Hematopoietic multipotent progenitor cell (in vitro differentiated cells): ENCODE results near the gene RRP15. TPM values are rescaled to one million over a fixed set of nuclear protein-coding genes. Genes with fewer than 3 reads are reported as not detected.
"Not testable (repeated sequence)": the region's sequence is repeated elsewhere in the genome, so short reads cannot be mapped to it uniquely, and the experiment has no call there.

Experiments
- DNase-seq, 3 donors: peaks; one replicate each; pipeline ENCODE4 v3.0.0-alpha.2; 2011 to 2015; ENCODE audit warnings: low read depth in 2 of 3, low spot score in 2 of 3
- total RNA-seq: library from RNA; depleted of rRNA; stranded (reverse); fragments of >200 nt; gene quantifications from one replicate; pipeline ENCODE4 v1.2.3, GENCODE V29; 2012

The RRP15 gene
- total RNA-seq, 1 donor: 2.4 TPM

DNA sequence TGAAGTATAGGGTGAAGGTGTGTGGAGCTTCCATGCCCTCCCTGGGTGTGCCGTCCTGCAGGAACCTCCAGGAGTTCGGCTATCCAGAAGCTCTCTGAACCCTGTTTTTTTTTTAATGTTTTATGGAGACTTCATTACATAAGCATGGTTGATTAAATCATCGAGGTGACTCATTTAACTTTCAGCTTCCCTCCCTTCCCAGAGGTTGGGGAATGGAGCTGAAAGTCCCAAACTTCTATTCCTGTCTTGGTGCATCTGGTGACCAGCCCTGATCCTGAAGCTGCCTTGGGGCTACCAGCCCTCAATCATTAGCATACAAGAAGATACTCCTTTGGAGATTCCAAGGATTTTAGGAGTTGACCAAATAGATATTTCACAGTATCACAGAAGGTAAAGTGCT lies 9.5 kb downstream of the RRP15 start:
- DNase-seq: no peak

DNA sequence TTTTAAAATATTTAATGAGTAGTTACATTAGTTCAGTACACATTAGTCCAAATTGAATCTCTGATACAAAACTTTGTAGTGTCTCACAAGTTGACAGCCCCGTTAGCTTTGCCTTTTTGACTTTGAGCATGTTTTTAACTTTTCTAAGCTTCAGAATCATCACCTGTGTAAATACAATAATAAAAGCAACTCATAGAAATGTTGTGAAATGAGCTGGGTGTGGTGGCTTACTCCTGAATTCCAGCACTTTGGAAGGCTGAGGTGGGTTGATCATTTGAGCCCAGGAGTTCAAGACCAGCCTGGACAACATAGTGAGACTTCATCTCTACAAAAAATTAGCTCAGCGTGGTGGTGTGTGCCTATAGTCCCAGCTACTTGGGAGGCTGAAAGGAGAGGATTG lies 11.1 kb downstream of the RRP15 start:
- DNase-seq: no peak

DNA sequence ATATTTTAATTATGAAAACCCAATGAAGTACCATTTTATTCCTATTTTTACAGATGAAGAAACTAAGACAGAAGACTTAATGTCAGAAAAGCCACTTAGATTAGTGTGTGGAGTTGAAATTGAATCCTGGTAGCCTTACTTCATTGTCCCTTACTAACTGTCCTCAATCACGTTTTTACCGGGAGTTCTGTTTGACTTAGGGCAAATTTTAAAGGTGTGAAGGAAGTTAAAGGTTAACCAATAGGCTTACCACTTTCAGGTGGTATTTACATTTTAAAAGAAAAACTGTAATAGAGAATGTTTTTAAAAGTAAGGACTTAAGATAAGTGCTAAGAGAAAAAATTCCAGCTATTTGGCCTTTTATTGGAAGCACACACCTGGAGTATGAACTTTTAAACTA lies 12.4 kb downstream of the RRP15 start:
- DNase-seq: no peak

DNA sequence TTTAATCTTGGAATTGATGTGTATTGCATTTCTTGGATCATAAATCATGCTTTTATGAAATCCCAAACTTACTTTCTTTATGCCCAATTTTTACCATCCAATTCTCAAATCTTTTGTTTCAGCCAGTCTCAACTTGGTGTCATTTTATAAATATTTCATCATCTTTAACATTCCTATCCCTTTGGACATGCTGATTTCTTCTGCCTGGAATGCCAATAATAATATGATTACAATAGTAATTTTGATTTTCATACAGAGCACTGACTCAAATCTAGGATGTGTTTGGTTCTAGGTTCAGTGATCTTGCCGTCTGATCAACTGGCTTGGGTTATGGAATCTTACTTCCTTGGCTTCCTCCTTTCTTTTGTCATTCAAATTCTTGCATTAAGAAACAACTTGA lies 12.8 kb downstream of the RRP15 start:
- no peak for DNase-seq

DNA sequence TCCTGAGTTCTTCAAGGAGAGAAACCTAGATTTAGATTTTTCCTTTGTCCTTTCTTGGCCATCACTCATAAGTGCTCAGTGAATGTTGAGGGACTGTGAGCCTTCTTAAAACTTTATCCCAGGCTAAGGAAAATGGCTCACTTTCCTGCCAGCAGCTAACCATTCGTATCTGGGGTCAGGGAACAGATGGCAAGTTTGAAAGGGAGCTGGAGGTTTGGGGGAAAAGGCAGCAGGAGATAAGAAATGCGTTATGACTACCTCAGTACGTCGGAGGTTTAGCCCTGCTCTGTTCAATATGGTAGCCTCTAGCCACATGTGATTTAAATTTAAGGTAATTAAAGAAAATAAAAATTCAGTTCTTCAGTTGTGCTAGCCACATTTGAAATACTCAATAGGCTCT lies 13.3 kb downstream of the RRP15 start:
- DNase-seq: no peak

DNA sequence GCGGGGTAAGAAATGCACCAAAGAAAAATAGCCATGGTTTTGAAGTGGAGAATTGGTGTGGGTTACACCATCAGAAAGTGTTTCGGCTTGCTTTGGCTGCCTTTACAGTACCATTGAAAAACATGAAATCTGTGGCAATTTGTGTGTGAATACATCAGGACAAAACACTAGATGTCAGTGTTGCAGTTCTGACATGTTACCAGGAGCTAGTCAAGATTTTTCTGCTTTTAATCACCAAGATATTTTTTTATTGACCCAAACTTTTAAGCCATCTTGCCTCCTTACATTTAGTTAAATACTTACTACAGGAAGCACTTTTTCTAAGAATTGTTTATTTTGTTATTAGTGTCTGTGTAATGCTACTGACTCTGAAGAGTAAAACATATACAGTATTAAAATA lies 14.3 kb downstream of the RRP15 start:
- DNase-seq: peak in 2 of 3 donors; percentile 22 to 68

DNA sequence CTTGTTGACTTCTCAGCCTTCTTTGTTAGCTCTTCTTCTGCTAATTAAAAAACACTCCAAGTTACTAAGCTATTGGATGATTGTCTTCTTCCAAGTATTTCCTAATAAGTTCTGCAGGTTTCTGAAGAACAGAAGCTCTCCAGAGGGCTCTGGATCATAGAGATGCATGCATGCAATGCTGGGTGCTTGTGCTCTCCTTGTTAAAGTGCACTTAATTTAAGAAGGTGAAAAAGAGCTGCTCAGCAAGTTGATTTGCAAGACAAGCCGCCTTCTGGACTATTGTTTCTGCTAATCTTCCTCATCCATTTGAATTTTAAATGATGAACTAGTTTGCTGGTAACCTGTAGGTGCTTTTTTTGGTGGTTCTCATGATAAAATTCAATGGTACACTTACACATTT lies 16.1 kb downstream of the RRP15 start:
- DNase-seq: no peak

DNA sequence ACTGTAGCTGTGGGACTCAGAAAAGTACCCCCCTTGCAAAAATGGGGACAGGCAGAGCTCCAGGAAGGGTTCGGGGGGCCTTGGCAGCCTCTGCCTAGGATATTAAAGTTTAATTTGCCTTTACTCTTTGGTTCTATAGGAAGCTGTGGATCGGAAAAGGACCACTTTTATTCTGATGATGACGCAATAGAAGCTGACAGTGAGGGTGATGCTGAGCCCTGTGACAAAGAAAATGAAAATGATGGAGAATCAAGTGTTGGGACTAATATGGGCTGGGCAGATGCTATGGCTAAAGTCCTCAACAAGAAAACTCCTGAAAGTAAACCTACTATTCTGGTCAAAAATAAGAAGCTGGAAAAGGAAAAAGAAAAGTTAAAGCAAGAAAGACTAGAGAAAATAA lies 17.1 kb downstream of the RRP15 start:
- DNase-seq: no peak

DNA sequence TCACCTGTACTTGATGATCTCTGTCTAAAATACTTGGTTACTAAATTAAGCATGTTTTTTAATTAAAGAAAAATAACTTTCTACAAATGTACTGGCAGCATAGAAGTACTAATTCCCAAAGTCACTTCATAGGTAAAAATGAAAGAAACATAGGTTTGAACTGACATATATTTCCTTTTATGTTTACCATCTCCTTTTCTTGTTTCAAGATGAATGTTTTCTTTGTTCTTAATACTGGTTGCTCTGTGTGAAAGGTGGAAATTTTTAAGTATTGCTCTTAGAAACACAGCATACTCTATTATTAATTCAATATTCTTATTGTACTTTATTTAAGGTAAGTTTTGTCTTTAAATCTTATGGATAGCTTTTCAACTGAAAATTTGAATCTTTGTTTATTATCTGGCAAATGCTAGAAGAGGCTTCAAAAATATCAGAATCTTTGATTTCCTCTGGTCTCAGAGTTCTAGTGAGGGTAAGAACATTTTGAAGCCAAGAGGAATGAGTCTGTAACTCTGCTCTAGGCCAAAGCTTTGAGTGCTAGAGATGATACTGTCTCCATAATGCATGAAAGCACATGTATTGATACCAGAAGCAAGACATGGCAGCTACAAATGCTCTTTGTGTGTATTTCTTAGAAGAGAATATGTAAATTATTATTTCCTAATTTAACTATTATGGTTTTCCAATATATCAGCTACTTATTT lies 18.2 kb downstream of the RRP15 start:
- DNase-seq: no peak

DNA sequence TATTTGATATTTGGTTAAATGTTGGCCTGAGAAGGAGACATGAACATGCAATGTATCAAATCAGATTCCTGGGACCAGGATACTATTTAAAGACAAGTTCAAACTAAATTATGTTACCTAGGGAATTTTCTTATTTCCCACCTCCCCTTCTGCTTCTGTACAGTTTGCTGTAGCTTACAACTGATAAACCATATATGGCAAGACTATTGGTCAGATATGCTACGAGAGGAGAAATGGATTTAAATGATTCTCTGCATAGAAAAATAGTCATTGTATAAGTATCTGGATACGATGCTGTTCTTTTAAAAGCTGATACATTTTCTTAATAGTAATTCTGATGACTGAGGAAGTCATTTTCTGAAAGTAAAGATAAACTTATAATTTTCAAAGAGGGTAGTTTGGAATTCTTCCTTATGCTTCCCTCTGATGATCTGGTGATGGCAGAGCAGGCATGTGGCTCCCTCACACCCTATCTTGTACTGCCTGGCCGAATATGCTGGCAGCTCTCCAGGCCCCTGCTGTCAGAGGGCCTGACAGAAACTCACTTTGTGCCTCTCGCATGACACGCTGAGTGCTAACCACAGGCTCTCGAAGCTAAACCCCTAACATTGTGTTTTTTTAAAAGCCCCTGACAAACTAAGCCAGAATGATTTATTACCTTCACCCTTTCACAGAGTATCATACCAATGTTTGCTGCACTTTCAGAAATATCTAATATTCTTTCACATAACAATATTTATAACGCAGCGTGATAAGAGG lies 19.4 kb downstream of the RRP15 start:
- DNase-seq: peak in 2 of 3 donors; percentile 80 to 92

DNA sequence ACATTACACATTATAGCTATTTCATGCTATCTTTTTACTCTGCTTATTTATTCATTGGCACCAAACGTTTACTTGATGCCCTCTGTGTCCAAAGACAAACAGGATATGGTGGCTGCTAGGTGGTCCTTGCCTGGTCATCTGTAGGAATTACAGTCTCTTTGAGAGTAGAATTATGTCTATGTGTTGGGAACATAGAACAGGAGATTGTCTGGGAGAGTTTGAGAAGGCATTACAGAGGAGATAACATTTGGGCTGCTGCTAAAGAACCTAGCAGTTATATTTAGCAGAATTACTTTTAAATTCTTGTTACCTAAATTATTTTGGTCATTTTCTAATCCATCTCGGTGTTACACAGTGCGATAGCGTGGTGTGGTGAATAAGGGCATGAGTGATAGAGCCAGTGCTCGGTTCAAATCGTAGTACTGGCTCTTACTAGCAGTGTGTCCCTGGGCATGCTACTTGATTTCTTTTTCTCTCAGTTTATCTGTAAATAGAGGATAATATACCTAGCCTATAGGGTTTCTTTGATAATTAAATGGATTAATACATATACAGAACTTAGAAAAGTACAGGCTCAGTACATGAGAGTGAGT lies 20.5 kb downstream of the RRP15 start:
- no peak for DNase-seq

DNA sequence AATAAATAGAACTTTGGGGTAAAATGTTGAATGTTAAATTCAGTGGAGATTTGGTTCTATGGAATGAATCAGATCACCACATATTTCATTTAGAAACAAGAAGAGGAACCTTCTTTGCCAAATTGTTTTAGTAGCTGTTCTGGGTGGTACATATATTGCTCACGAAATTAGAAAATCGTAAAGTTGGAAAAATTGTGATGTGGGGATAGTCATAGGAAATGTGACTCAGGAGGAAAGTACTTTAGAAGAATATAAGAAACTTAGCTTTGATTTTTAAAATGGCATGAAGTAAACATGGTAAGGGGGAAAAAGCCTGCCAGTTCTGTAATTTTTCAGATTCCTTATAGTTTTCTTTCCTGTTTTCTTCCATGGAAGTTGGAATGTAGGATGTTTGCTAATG lies 27.4 kb downstream of the RRP15 start:
- no peak for DNase-seq

DNA sequence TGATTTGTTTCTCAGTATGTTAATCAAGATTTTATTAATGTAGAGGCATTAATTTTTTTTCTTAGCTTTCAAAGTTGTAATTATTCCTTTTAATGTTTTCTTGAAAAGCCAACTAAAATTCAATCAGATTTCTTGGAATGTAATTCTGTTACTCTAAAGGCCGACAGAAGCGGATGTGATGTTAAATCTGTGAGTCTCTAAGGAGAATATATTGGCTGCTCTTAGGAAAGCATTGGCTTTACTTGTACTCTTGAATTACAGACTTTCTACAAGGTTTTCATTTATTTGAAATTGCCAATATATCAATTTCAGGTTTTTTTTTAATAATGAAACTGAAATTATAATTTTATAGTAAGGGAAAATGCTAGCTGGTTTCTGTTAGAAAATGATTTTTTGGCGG lies 29.2 kb downstream of the RRP15 start:
- DNase-seq: no peak

DNA sequence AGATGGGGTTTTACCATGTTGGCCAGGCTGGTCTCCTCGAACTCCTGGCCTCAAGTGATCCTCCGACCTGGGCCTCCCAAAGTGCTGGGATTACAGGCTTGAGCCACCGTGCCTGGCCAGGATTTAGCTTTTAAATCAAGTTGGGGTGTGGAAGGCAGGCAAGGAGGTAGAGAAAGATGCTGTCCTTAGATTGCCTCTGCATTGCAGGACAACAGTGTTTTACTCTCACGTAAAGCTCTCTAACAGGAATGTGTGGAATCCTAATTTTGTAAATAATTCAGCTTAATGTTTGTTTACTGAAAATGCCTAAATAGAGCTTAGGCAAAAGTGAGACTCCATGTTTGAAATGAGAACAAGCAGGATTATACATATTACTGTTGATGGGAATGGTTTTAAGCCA lies 30.5 kb downstream of the RRP15 start:
- DNase-seq: no peak

DNA sequence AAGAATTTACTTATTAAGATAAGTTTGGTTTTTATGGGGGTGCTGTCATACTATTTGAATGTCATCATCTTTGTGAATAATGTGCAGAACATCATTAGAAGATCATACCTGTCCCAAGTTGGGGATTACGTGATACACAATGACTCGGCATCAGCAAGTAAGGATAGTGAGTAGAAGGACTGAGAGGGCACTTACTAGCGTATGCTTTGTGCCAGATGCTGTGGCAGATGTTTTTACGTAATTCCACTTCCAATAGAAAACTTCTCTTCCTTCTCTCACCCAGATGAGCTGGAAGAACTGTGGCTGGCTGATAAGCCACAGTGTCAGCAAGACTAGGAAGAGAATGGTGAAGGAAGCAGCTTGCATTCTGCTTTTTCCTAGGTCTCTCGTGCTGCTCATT lies 32.0 kb downstream of the RRP15 start:
- peak in 1 of 3 donors; percentile 22 for DNase-seq

DNA sequence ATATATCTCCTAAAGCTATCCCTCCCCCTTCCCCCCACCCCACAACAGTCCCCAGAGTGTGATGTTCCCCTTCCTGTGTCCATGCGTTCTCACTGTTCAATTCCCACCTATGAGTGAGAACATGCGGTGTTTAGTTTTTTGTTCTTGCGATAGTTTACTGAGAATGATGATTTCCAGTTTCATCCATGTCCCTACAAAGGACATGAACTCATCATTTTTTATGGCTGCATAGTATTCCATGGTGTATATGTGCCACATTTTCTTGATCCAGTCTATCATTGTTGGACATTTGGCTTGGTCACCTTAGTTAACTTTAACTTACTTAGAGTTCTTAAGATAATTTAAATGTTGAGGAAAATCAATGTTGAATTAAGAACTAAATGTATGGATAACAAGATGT lies 35.1 kb downstream of the RRP15 start:
- not testable (repeated sequence) for DNase-seq

DNA sequence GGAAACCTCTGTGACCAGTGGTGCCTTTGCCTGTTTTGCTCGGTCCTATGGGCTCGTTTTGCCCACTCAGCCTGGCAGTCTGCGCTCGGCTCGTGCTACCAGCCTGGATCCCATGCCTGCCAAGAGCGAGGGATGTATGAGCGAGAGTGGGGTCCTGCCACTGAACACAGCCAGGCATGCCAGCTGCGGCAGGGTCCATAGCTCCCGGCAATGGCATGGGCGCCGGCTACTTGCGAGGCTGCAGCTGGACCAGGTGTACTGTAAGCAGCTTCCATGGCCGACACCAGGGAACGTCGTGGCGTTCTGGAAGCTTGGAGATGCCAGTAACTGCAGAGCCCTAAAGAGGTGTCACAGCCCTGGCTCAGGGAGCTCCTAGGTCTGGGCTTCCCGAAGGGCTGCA lies 37.7 kb downstream of the RRP15 start:
- no peak for DNase-seq

DNA sequence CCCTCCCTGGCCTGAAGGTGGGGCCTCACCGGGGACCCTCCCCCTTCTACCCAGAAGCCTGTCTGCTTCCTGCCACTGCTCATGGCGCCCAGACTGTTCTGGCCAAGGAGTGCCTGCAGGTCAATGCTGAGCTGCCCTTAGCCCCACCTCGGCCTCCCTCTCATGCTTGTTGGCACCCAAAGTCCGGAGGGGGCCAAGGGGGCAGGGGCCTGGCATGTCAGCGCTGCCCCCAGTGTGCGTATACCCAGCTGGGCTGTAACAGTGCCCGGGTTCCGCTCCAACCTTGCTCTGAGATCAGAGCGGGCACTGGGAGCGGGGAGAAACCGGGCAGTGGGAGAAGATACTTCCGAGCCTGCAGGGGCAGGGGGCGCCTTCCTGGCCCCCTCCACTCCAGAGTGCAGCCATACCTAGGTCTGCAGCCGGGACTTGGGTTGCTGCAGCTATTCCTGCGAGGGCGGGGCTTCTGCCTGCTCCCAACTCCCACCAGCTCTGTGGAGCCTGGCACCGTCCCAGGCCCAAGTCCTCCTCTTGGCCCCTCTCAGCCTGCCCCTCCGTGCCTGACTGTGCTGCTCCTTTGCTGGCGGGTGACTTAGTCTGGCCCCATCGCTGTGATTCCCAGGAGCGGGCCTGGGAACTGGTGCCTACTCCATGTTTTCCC lies 38.6 kb downstream of the RRP15 start:
- DNase-seq: no peak

DNA sequence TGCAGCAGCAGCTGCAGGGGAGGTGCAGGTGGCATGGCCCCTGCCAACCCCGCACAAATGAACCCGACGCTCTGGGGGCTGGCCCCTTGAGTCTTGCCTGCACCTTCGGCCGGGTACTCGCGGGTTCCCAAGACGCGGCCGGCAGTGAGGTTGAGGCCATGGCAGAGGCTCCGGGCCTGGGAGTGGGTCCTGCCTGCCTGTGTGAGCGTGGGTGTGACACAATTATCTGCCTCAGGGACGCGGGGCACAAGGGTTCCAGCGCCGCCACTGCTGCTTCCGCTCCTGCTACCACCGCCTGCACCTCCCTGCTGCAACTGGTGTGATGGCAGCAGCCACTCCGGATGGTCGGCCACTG lies 39.1 kb downstream of the RRP15 start:
- DNase-seq: no peak

DNA sequence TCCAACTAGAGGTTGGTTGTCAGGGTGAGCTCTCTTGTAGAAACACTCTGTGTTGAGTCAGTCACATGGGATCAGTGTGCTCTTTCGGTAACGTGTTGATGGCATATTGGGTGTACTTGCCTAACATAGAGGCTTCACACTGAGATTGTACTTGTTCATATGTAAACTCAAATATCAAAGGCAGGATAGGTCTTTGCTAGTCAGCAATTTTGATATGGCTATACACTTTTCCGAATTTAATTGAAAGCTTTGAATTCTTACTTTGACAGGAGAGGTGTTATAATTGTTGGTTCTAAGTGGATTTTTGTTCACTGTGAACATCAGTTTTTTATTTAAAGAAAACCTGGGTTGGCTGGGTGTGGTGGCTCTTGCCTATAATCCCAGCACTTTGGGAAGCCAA lies 43.7 kb downstream of the RRP15 start:
- DNase-seq: no peak

DNA sequence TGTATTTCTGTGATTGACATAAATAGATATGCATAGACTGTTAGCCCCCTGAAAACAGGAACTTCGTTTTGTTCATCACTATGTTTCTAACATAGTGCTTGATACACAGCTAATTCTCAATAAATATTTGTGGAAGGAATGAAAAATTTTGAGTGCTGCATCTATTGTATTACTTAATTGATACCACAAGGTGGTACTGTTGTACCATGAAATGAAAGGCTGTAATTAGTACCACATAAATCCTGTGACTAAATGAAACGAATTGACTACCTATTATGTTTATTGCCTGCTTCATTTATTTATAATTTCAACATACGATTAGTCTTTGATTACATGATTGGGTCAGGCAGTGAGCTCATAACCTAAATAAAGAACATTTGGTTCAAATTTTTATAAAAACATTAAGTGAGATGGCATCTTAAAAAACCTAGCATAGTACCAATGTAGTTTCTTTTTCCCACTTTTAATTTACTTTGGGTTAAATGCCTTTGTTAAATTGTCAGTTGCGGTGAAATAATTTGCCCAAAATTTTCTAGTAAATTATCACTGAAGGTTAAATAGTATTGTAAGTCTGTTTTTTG lies 45.0 kb downstream of the RRP15 start:
- peak in 1 of 3 donors; percentile 67 for DNase-seq
